ENCODE results near the gene SPRR2D.

- TF ChIP-seq RXRA (IDR thresholded peaks at IDR 0.05) (no peak), ATF3 (IDR thresholded peaks at IDR 0.05) (no peak), JUND (IDR thresholded peaks at IDR 0.05) (no peak)
Measured at GRCh38 chr1:153058826-153059784, 18.2 kb upstream of the SPRR2D start.

Data from liver (tissue), 2 donors.